Activated CD4-positive, alpha-beta T cell treated with anti-CD3 and anti-CD28 coated beads, Interleukin-2, Interleukin-4, amounts not matched to agents 100 ng/mL and 50 ng/mL, durations not matched to agents 16 hours and 8 hours (primary cell): ENCODE measurements around the gene NTN4.
"Not testable (repeated sequence)": the region's sequence is repeated elsewhere in the genome, so short reads cannot be mapped to it uniquely, and the experiment has no call there.

Source experiments
- DNase-seq: peaks from one replicate; pipeline ENCODE4 v3.0.0-alpha.2; 2020; ENCODE audit warnings: low spot score

Gene NTN4

GRCh38 chr12:95623554-95624170 lies 166.9 kb downstream of the NTN4 start:
- peak; percentile 30 for DNase-seq

GRCh38 chr12:95622879-95623278 lies 167.7 kb downstream of the NTN4 start:
- no peak for DNase-seq

DNA sequence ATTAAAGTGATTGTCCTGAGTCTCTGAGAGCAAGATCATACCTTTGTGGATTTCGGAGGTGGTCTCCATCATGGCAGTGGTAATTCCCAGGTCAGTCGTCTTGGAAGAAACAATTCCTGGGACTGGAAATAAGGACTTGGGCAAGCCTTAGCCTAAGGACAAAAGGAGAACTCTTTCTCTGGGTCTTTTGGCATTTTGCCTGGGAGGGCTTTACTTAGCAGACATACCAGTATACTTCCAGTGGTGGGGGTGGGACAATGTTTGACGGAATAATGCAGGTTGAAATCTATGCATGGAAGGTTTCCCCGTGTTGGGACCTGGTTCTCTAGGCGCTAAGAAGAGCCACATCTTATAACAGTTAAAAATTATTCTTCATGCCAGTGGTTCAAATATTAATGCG lies 168.8 kb downstream of the NTN4 start:
- no peak for DNase-seq

GRCh38 chr12:95620171-95620570 lies 170.4 kb downstream of the NTN4 start:
- no peak for DNase-seq

- DNase-seq, result not testable (repeated sequence)
Observed at GRCh38 chr12:95616470-95616869, 174.1 kb downstream of the NTN4 start.

GRCh38 chr12:95615749-95616148 lies 174.8 kb downstream of the NTN4 start:
- no peak for DNase-seq

DNA sequence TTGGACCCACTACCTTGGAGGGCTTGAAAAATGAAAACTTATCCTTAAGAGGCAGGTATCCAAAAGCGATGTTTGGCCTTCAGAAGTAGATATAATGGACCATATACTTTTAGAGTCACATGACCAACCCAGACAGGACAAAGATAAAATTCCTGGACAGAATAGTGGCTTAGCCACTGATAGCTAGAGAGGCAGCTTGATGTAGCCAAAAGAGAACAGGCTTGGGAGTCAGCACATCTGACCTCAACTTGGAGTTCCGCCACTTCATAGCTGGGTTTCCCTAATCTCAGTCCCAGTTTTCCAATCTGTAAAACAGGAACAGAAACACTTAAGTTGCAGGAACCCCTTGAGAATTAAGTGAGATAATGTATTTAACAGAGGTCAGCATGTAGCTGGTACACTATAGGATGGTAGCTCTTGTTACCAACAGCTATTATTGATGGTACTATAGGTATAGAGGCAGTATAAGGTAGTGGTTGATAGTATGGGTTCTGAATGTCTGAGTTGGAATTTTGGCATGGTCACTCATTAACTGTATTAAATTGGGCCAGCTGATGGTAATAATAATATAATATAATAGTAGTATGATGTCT lies 176.1 kb downstream of the NTN4 start:
- DNase-seq, result no peak

- DNase-seq, result no peak
Observed at GRCh38 chr12:95613021-95613420, 177.5 kb downstream of the NTN4 start.

- no peak for DNase-seq
Observed at GRCh38 chr12:95611676-95612309, 178.8 kb downstream of the NTN4 start.

DNA sequence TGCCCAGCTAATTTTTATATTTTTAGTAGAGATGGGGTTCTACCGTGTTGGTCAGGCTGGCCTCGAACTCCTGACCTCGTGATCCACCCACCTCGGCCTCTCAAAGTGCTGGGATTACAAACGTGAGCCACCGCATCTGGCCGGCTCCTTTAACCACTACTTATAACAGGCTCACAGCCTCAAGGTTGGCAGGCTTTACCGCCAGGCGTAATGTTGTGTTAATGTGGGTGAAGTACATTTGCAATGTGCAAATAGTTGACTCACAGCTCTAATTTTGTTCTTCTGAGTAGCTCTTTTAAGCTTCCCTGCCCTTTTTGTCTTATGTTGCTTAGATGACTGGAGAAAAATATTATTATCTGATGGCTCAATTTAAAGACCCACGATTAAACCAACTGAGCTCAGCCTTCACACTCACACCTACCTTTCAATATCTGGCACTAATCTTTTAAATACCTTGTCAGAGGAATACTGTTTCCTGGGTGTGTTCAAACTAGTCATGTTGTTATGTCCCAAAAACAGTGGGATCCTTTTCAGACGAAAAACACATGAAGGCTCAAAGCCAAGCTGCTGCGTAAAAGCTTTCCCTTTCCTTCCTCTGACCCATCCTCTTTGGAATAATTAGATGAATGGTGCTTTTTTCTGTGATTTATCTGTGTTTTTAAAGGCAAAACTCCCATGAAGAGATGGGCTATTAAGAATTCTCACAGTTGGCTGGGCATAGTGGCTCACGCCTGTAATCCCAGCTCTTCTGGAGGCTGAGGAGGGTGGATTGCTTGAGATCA lies 182.1 kb downstream of the NTN4 start:
- DNase-seq, result no peak
